Tibial artery (tissue), 4 donors: ENCODE results near the gene CACNA1D.

Experiments used
- DNase-seq, 2 donors: peaks; one replicate each; pipeline ENCODE4 v3.0.0-alpha.2; 2019
- H3K27ac ChIP-seq, 2 donors: fragments of 200-600 bp; sonication (generic) in 1 of 2; 1 replicate in 1 of 2; 2 replicates in 1 of 2; pipeline ENCODE4 v1.5.1; 2018 to 2019; ENCODE audit warnings: mild to moderate bottlenecking in 1 of 2
- H3K27me3 ChIP-seq, 2 donors: fragments of 200-600 bp; sonication (generic) in 1 of 2; one replicate each; pipeline versions ENCODE4 v1.5.1 to v1.6.0; 2016 to 2019
- H3K36me3 ChIP-seq, 3 donors: fragments of 200-600 bp; sonication (generic) in 2 of 3; one replicate each; pipeline ENCODE4 v1.5.1; 2016 to 2019; ENCODE audit warnings: mild to moderate bottlenecking in 2 of 3
- H3K4me1 ChIP-seq, 4 donors: fragments of 200-600 bp; sonication (generic) in 2 of 4; 1 replicate in 3 of 4; 2 replicates in 1 of 4; pipeline ENCODE4 v1.5.1; 2016 to 2019
- H3K4me3 ChIP-seq, 2 donors: fragments of 200-600 bp; sonication (generic) in 1 of 2; 1 replicate in 1 of 2; 2 replicates in 1 of 2; pipeline ENCODE4 v1.5.1; 2018 to 2019; ENCODE audit warnings: mild to moderate bottlenecking in 2 of 2
- H3K9me3 ChIP-seq, 3 donors: fragments of 200-600 bp; sonication (generic) in 1 of 3; one replicate each; pipeline ENCODE4 v1.5.1; 2016 to 2019
- CTCF ChIP-seq, 2 experiments: fragments of 200-600 bp in 1 of 2; fragments of 450-650 bp in 1 of 2; IDR thresholded peaks; one replicate each; pipeline ENCODE4 v1.5.1; 2017 to 2019; ENCODE audit warnings: antibody characterized with exemption in 2 of 2, mild to moderate bottlenecking in 1 of 2, moderate library complexity in 1 of 2
- intact Hi-C: fragments of 100-400 bp; cut with DNase I; formaldehyde crosslinking; loops from one replicate; pipeline ENCODE4 v1.15.0; 2023; ENCODE audit warnings: low total_unique reads

Gene CACNA1D

GRCh38 chr3:53533472-53533871 is 39.1 kb downstream of the CACNA1D start:
- no peak for DNase-seq
- no peak for TF ChIP-seq CTCF (IDR thresholded peaks at IDR 0.05)
- no peaks in the 10 kb centered on the region for H3K4me1 ChIP-seq
- H3K36me3 ChIP-seq: no peaks in the 10 kb centered on the region
- no peak overlapping the region for H3K27ac ChIP-seq
- no peak overlapping the region for H3K4me3 ChIP-seq
- intact Hi-C loops: no loop called here
- no peaks in the 10 kb centered on the region for H3K9me3 ChIP-seq
- H3K27me3 ChIP-seq: no peaks in the 10 kb centered on the region

DNA sequence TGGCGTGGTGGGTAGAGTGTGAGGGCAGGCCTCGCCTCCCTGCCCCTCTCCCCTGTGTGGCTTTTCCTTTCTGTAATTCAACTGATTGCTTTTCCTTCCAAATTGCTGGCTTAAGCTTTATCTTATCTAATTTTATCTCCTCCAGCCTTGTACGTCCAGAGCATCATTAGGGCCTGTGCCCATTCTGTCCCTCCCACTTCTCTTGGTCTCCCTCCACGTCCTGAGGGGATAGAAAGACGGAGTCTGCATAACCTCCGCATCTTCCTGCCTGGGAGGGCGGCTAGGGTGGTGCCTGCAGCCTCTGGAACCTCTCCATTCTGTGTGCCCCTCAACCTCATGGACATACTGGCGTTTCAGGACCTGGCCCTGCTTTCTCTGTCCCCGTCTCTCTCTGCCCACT is 39.8 kb downstream of the CACNA1D start:
- Histone ChIP-seq H3K4me3 (no peak overlapping the region), H3K36me3 (no peaks in the 10 kb centered on the region), H3K27me3 (no peaks in the 10 kb centered on the region), H3K27ac (no peak overlapping the region), H3K9me3 (no peaks in the 10 kb centered on the region), H3K4me1 (no peaks in the 10 kb centered on the region)
- no peak for TF ChIP-seq CTCF (IDR thresholded peaks at IDR 0.05)
- intact Hi-C loops: no loop called here
- no peak for DNase-seq

GRCh38 chr3:53534676-53535400 is 40.4 kb downstream of the CACNA1D start:
- H3K9me3 ChIP-seq: no peaks in the 10 kb centered on the region
- no peaks in the 10 kb centered on the region for H3K27me3 ChIP-seq
- H3K36me3 ChIP-seq: no peaks in the 10 kb centered on the region
- no peak overlapping the region for H3K27ac ChIP-seq
- no peaks in the 10 kb centered on the region for H3K4me1 ChIP-seq
- no peak for DNase-seq
- intact Hi-C loops: no loop called here
- TF ChIP-seq CTCF (IDR thresholded peaks at IDR 0.05): no peak
- H3K4me3 ChIP-seq: no peak overlapping the region

GRCh38 chr3:53536282-53536681 is 41.9 kb downstream of the CACNA1D start:
- Histone ChIP-seq H3K27ac (no peak overlapping the region), H3K36me3 (no peaks in the 10 kb centered on the region), H3K27me3 (no peaks in the 10 kb centered on the region), H3K9me3 (no peaks in the 10 kb centered on the region), H3K4me3 (no peak overlapping the region), H3K4me1 (no peaks in the 10 kb centered on the region)
- TF ChIP-seq CTCF (IDR thresholded peaks at IDR 0.05): no peak
- DNase-seq: no peak
- intact Hi-C loops: no loop called here

- no peak for DNase-seq
- H3K4me1 ChIP-seq: no peaks in the 10 kb centered on the region
- no peak overlapping the region for H3K27ac ChIP-seq
- no peak overlapping the region for H3K4me3 ChIP-seq
- no peaks in the 10 kb centered on the region for H3K36me3 ChIP-seq
- no peak for TF ChIP-seq CTCF (IDR thresholded peaks at IDR 0.05)
- intact Hi-C loops: no loop called here
- no peaks in the 10 kb centered on the region for H3K27me3 ChIP-seq
- no peaks in the 10 kb centered on the region for H3K9me3 ChIP-seq
Observed at GRCh38 chr3:53544357-53544756, 49.9 kb downstream of the CACNA1D start.
